ENCODE results near the gene AP1M2.

- no peak for TF ChIP-seq EZH2phosphoT487 (IDR thresholded peaks at IDR 0.05)
- TF ChIP-seq, protein P1, sequence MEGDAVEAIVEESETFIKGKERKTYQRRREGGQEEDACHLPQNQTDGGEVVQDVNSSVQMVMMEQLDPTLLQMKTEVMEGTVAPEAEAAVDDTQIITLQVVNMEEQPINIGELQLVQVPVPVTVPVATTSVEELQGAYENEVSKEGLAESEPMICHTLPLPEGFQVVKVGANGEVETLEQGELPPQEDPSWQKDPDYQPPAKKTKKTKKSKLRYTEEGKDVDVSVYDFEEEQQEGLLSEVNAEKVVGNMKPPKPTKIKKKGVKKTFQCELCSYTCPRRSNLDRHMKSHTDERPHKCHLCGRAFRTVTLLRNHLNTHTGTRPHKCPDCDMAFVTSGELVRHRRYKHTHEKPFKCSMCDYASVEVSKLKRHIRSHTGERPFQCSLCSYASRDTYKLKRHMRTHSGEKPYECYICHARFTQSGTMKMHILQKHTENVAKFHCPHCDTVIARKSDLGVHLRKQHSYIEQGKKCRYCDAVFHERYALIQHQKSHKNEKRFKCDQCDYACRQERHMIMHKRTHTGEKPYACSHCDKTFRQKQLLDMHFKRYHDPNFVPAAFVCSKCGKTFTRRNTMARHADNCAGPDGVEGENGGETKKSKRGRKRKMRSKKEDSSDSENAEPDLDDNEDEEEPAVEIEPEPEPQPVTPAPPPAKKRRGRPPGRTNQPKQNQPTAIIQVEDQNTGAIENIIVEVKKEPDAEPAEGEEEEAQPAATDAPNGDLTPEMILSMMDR (IDR thresholded peaks at IDR 0.05), result no peak
Observed at GRCh38 chr19:10601999-10602329, 14.9 kb upstream of the AP1M2 start.
